K562 (cell line): Measurements from ENCODE around the gene TP53BP1. TPM values are rescaled to one million over a fixed set of nuclear protein-coding genes. Genes with fewer than 3 reads are reported as not detected.

ENCODE experiments used
- ATAC-seq: fragments of 200-7000 bp; cut with Tn5 transposase; 3 replicates; pipeline ENCODE4 v1.9.1; 2020; ENCODE audit warnings: moderate library complexity
- BruUV-seq: library from RNA; stranded (reverse); fragments of 400-500 nt; replicated peaks from 2 replicates; lab custom pipeline; 2021; lab: Mats Ljungman, UMichigan
- CTCF ChIA-PET: fragments of 300-600 bp; formaldehyde crosslinking; extraction: SDS; loops from one replicate; lab custom pipeline; 2021; ENCODE audit warnings: low intra/inter-chr PET ratio; lab: Yijun Ruan, JAX
- POLR2A ChIA-PET: fragments of 300-600, 350-650 bp; sonication (Branson Sonifier 250); formaldehyde crosslinking; extraction: SDS; loops from one replicate; lab custom pipeline; 2021; ENCODE audit warnings: antibody characterized with exemption, inconsistent platforms; lab: Yijun Ruan, JAX
- DNase-seq, 4 experiments: peaks; one replicate each; pipeline versions ENCODE4 v3.0.0 to v3.0.0-alpha.2; 2011 to 2018; ENCODE audit warnings: low spot score in 3 of 4, mixed read lengths in 3 of 4; ENCODE audit errors: extremely low read depth in 1 of 4
- FAIRE-seq: peaks from 2 replicates; lab custom pipeline; 2011; peaks lifted over from hg19 to GRCh38; lab: Jason Lieb, UNC
- H2AFZ ChIP-seq: 2 replicates; pipeline ENCODE4 v1.6.0; 2011; ENCODE audit warnings: low read depth, low read length, control low read depth, inconsistent platforms
- H3K27ac ChIP-seq: fragments of 200-600 bp; 3 replicates; pipeline ENCODE4 v1.8.0; 2011; ENCODE audit warnings: low read depth, mild to moderate bottlenecking, control low read depth, inconsistent platforms, low read length, moderate library complexity, mixed read lengths; ENCODE audit errors: extremely low read depth
- H3K27me3 ChIP-seq, 2 experiments: fragments of 300-600 bp in 1 of 2; 2 replicates in 1 of 2; 3 replicates in 1 of 2; pipeline versions ENCODE4 v1.6.0 to v1.8.0; 2011; ENCODE audit warnings: inconsistent platforms in 2 of 2, low read length in 2 of 2, mild to moderate bottlenecking in 1 of 2, mixed read lengths in 1 of 2, moderate library complexity in 1 of 2; ENCODE audit not compliant: control insufficient read depth in 2 of 2, insufficient read depth in 2 of 2
- H3K36me3 ChIP-seq: fragments of 300-600 bp; 3 replicates; pipeline ENCODE4 v1.8.0; 2011; ENCODE audit warnings: mild to moderate bottlenecking, low read length, inconsistent platforms; ENCODE audit not compliant: control insufficient read depth, insufficient read depth
- H3K4me1 ChIP-seq, 2 experiments: fragments of 200-600 bp in 1 of 2; replicated peaks in 1 of 2; 2 replicates in 1 of 2; 3 replicates in 1 of 2; pipeline versions ENCODE4 v1.5.1 to v1.8.0; 2011; ENCODE audit warnings: inconsistent platforms in 2 of 2, low read length in 2 of 2, mild to moderate bottlenecking in 1 of 2, mixed read lengths in 1 of 2, moderate library complexity in 1 of 2; ENCODE audit not compliant: control insufficient read depth in 2 of 2, insufficient read depth in 2 of 2
- H3K4me2 ChIP-seq: 2 replicates; pipeline ENCODE4 v1.6.1; 2011; ENCODE audit warnings: low read length, control low read depth, inconsistent platforms, mixed read lengths; ENCODE audit not compliant: insufficient read depth
- H3K4me3 ChIP-seq: fragments of 200-600 bp; sonication (generic), shearing (Covaris generic); 2 replicates; pipeline ENCODE4 v1.5.1; 2016; ENCODE audit warnings: control low read depth, inconsistent platforms
- H3K79me2 ChIP-seq: fragments of 200-600 bp; 3 replicates; pipeline ENCODE4 v1.8.0; 2011; ENCODE audit warnings: low read length, inconsistent platforms; ENCODE audit not compliant: control insufficient read depth, insufficient read depth
- H3K9ac ChIP-seq, 2 experiments: 2 replicates each; pipeline versions ENCODE4 v1.6.0 to v1.6.1; 2011; ENCODE audit warnings: low read depth in 2 of 2, low read length in 2 of 2, control low read depth in 1 of 2, inconsistent platforms in 1 of 2, mild to moderate bottlenecking in 1 of 2, mixed read lengths in 1 of 2; ENCODE audit not compliant: insufficient read depth in 1 of 2
- H3K9me1 ChIP-seq: one replicate; pipeline ENCODE4 v1.6.0; 2011; ENCODE audit warnings: inconsistent platforms, mild to moderate bottlenecking, low read length, moderate library complexity; ENCODE audit not compliant: control insufficient read depth, insufficient read depth
- H3K9me3 ChIP-seq: replicated peaks from 2 replicates; pipeline ENCODE4 v1.5.1; 2011; ENCODE audit warnings: low read depth, low read length, inconsistent platforms; ENCODE audit not compliant: control insufficient read depth, insufficient read depth
- H4K20me1 ChIP-seq: replicated peaks from 2 replicates; pipeline ENCODE4 v1.6.1; 2011; ENCODE audit warnings: low read length, inconsistent platforms, mixed read lengths; ENCODE audit not compliant: control insufficient read depth, insufficient read depth
- CBFA2T2 ChIP-seq: fragments of 450-650 bp; conservative IDR thresholded peaks from 2 replicates; pipeline ENCODE4 v1.6.1; 2017; ENCODE audit warnings: mild to moderate bottlenecking
- CBFB ChIP-seq: sonication (generic); formaldehyde crosslinking; IDR thresholded peaks from 2 replicates; pipeline ENCODE4 v1.4.0; 2020; ENCODE audit warnings: mild to moderate bottlenecking, missing genetic modification reagents
- DDX20 ChIP-seq: fragments of 450-650 bp; IDR thresholded peaks from 2 replicates; pipeline ENCODE4 v1.6.1; 2016; ENCODE audit warnings: missing genetic modification characterization, low read depth, mild to moderate bottlenecking, missing compliant biosample characterization, moderate library complexity
- FOSL1 ChIP-seq: fragments of 200-800 bp; sonication (Bioruptor generic); conservative IDR thresholded peaks from 2 replicates; pipeline ENCODE4 v1.6.1; 2016; ENCODE audit warnings: missing genetic modification characterization, missing compliant biosample characterization
- IFI16 ChIP-seq: fragments of 250-450 bp; sonication (Bioruptor Pico); IDR thresholded peaks from 2 replicates; pipeline ENCODE4 v2.1.2; 2022; ENCODE audit warnings: mild to moderate bottlenecking, inconsistent platforms
- JUNB ChIP-seq: fragments of 450-650 bp; formaldehyde crosslinking; conservative IDR thresholded peaks from 2 replicates; pipeline ENCODE4 v1.4.0; 2020; ENCODE audit warnings: mild to moderate bottlenecking
- MCM2 ChIP-seq: fragments of 450-650 bp; IDR thresholded peaks from 2 replicates; pipeline ENCODE4 v1.6.1; 2017; ENCODE audit warnings: low read depth, mild to moderate bottlenecking
- PCBP1 ChIP-seq: fragments of 200-400 bp; formaldehyde crosslinking; IDR thresholded peaks from 2 replicates; pipeline ENCODE4 v1.6.1; 2018; ENCODE audit warnings: mild to moderate bottlenecking, low read depth, low read length; ENCODE audit not compliant: poor library complexity, severe bottlenecking
- SRSF1 ChIP-seq: fragments of 200-400 bp; formaldehyde crosslinking; IDR thresholded peaks from 2 replicates; pipeline ENCODE4 v1.6.1; 2017; ENCODE audit warnings: mild to moderate bottlenecking, low read depth, low read length, moderate library complexity
- SRSF7 ChIP-seq: fragments of 200-400 bp; formaldehyde crosslinking; optimal IDR thresholded peaks from 2 replicates; pipeline ENCODE3; 2017; ENCODE audit warnings: mild to moderate bottlenecking, low read depth, low read length
- TFAM ChIP-seq: fragments of 250-450 bp; sonication (Bioruptor Pico); conservative IDR thresholded peaks from 2 replicates; pipeline ENCODE4 v1.5.0; 2021; ENCODE audit warnings: mild to moderate bottlenecking, moderate library complexity
- XRCC3 ChIP-seq: fragments of 450-650 bp; IDR thresholded peaks from 2 replicates; pipeline ENCODE4 v1.6.1; 2017; ENCODE audit warnings: mild to moderate bottlenecking, moderate library complexity
- ZFP36 ChIP-seq: fragments of 150-350 bp; IDR thresholded peaks from 2 replicates; pipeline ENCODE4 v1.6.1; 2018; ENCODE audit warnings: low read length, low read depth; ENCODE audit not compliant: partially characterized antibody
- ZNF785 ChIP-seq: fragments of 250-450 bp; sonication (Bioruptor Pico); IDR thresholded peaks from 2 replicates; pipeline ENCODE4 v1.4.0; 2020; ENCODE audit warnings: mild to moderate bottlenecking
- whole genome bisulfite sequencing: fragments of 100-300 bp; shearing (Covaris generic); methylation state at CpG from one replicate; pipeline ENCODE4 v1.1.6; 2016; ENCODE audit warnings: low coverage, mixed read lengths; ENCODE audit not compliant: insufficient coverage; ENCODE audit errors: missing lambda C conversion rate; 5-methylcytosine and 5-hydroxymethylcytosine counted together
- in situ Hi-C: fragments of 300-500 bp; cut with MboI; formaldehyde crosslinking; loops from 4 replicates; pipeline ENCODE4 v1.15.0; 2018; ENCODE audit warnings: inconsistent platforms, mixed read lengths
- intact Hi-C: fragments of 100-400 bp; cut with micrococcal nuclease; formaldehyde crosslinking; loops from 2 replicates; pipeline ENCODE4 v1.14.2; 2022
- polyA plus RNA-seq, 8 experiments: library from polyadenylated mRNA; depleted of rRNA in 4 of 8; stranded (reverse) in 5 of 8; unstranded in 3 of 8; fragments of >200 nt; fragmentation: Nextera tagmentation in 2 of 8; fragmentation: Illumina TruSeq in 1 of 8; extraction: Ambion mirVana in 2 of 8; extraction: Trizol in 1 of 8; gene quantifications; 2 replicates each; pipeline versions ENCODE4 v1.2.1 to v1.2.3, GENCODE V29; 2011 to 2014; ENCODE audit warnings: inconsistent platforms in 1 of 8, missing spikeins in 1 of 8
- total RNA-seq, 7 experiments: library from RNA; depleted of rRNA in 6 of 7; stranded (reverse); fragments of >200 nt in 6 of 7; fragmentation: Illumina TruSeq in 2 of 7; extraction: Trizol in 2 of 7; gene quantifications; 2 replicates each; pipeline versions ENCODE4 v1.2.1 to v1.2.3, GENCODE V29; 2011 to 2021; ENCODE audit warnings: low replicate concordance in 1 of 7
- TF ChIP-seq, protein P1 (sequence below): fragments of 450-650 bp; IDR thresholded peaks from 2 replicates; pipeline ENCODE4 v1.6.1; 2017; ENCODE audit warnings: antibody characterized with exemption, mild to moderate bottlenecking
- TF ChIP-seq, protein P2 (sequence below): sonication (generic); formaldehyde crosslinking; IDR thresholded peaks from 2 replicates; pipeline ENCODE4 v1.8.1; 2023; ENCODE audit warnings: mild to moderate bottlenecking, missing genetic modification reagents, moderate library complexity

The TP53BP1 gene
- total and polyA plus RNA-seq, 9 of the 15 experiments (the other 6 are each of a cell fraction or from before 2014, with no cell fraction given) = 5.7 to 63.3 (median 30.9) TPM

DNA sequence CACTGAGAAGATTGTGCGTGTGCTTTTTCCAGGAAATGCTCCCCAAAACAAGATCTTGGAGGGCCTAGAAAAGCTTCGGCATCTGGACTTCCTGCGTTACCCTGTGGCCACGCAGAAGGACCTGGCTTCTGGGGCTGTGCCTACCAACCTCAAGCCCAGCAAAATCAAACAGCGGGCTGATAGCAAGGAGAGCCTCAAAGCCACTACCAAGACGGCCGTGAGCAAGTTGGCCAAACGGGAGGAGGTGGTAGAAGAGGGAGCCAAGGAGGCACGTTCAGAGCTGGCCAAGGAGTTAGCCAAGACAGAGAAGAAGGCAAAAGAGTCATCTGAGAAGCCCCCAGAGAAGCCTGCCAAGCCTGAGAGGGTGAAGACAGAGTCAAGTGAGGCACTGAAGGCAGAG is 29.3 kb upstream of the TP53BP1 start:
- FAIRE-seq (no peak), ATAC-seq (no peak), DNase-seq (no peak)
- H3K9ac ChIP-seq = no peak overlapping the region; a peak in 1 of 4 replicates
- H3K9me1 ChIP-seq = no peaks in the 10 kb centered on the region
- intact Hi-C loops (no loop called here), in situ Hi-C loops (no loop called here)
- peaks cover 63% of the 10 kb centered on the region; the same call in 2 of the 3 replicates for H3K36me3 ChIP-seq
- no peaks in the 10 kb centered on the region for H3K9me3 ChIP-seq
- H3K79me2 ChIP-seq = peaks cover 22% of the 10 kb centered on the region; the same call in 2 of the 3 replicates
- CTCF ChIA-PET = no interaction called here
- no peak overlapping the region for H2AFZ ChIP-seq
- no peak overlapping the region for H3K4me2 ChIP-seq
- BruUV-seq = no TSS peak
- 64% methylated on average over 8 of the region's 9 CpGs for WGBS
- peaks cover 5% of the 10 kb centered on the region; the same call in 1 of the 2 replicates for H4K20me1 ChIP-seq
- TF ChIP-seq DDX20 (tag) (no peak), CBFA2T2 (no peak), SRSF7 (no peak), FOSL1 (tag) (no peak), CBFB (CRISPR knock-in tag) (no peak), IFI16 (CRISPR knock-in tag) (no peak), MCM2 (no peak), PCBP1 (no peak), ZNF785 (CRISPR knock-in tag) (no peak), ZFP36 (no peak), XRCC3 (no peak), SRSF1 (no peak), TFAM (CRISPR knock-in tag) (no peak), JUNB (CRISPR knock-in tag) (no peak)
- TF ChIP-seq, protein P1, sequence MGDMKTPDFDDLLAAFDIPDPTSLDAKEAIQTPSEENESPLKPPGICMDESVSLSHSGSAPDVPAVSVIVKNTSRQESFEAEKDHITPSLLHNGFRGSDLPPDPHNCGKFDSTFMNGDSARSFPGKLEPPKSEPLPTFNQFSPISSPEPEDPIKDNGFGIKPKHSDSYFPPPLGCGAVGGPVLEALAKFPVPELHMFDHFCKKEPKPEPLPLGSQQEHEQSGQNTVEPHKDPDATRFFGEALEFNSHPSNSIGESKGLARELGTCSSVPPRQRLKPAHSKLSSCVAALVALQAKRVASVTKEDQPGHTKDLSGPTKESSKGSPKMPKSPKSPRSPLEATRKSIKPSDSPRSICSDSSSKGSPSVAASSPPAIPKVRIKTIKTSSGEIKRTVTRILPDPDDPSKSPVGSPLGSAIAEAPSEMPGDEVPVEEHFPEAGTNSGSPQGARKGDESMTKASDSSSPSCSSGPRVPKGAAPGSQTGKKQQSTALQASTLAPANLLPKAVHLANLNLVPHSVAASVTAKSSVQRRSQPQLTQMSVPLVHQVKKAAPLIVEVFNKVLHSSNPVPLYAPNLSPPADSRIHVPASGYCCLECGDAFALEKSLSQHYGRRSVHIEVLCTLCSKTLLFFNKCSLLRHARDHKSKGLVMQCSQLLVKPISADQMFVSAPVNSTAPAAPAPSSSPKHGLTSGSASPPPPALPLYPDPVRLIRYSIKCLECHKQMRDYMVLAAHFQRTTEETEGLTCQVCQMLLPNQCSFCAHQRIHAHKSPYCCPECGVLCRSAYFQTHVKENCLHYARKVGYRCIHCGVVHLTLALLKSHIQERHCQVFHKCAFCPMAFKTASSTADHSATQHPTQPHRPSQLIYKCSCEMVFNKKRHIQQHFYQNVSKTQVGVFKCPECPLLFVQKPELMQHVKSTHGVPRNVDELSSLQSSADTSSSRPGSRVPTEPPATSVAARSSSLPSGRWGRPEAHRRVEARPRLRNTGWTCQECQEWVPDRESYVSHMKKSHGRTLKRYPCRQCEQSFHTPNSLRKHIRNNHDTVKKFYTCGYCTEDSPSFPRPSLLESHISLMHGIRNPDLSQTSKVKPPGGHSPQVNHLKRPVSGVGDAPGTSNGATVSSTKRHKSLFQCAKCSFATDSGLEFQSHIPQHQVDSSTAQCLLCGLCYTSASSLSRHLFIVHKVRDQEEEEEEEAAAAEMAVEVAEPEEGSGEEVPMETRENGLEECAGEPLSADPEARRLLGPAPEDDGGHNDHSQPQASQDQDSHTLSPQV = no peak
- TF ChIP-seq, protein P2, sequence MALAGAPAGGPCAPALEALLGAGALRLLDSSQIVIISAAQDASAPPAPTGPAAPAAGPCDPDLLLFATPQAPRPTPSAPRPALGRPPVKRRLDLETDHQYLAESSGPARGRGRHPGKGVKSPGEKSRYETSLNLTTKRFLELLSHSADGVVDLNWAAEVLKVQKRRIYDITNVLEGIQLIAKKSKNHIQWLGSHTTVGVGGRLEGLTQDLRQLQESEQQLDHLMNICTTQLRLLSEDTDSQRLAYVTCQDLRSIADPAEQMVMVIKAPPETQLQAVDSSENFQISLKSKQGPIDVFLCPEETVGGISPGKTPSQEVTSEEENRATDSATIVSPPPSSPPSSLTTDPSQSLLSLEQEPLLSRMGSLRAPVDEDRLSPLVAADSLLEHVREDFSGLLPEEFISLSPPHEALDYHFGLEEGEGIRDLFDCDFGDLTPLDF (CRISPR knock-in tag) = no peak
- TF ChIP-seq, all 486 proteins: peak for 0
- POLR2A ChIA-PET = interaction anchor here (0.6 to 1.8 kb wide), 4 partner anchors 8 to 328 kb away, joined by 3 to 4 read pairs (median 3); no protein-coding TSS in a partner anchor
- no peak overlapping the region for H3K27ac ChIP-seq
- H3K27me3 ChIP-seq = no peaks in the 10 kb centered on the region
- H3K4me3 ChIP-seq = no peak overlapping the region
- H3K4me1 ChIP-seq = peaks cover 15 to 23% of the 10 kb centered on the region in 2 experiments; a peak in 4 of 5 replicates
